Psoas muscle (tissue), 8 donors: Measurements from ENCODE around the gene GET4. TPM values are rescaled to one million over a fixed set of nuclear protein-coding genes. Genes with fewer than 3 reads are reported as not detected.

ENCODE experiments used
- ATAC-seq, 4 donors: fragments of 200-7000 bp; cut with Tn5 transposase; one replicate each; pipeline ENCODE4 v1.9.1; 2020; ENCODE audit warnings: moderate library complexity in 3 of 4, mild to moderate bottlenecking in 2 of 4
- DNase-seq, 2 donors: peaks; one replicate each; pipeline ENCODE4 v3.0.0-alpha.2; 2020
- H3K27ac ChIP-seq: fragments of 200-600 bp; one replicate; pipeline ENCODE4 v1.8.0; 2022
- H3K27me3 ChIP-seq, 3 donors: fragments of 200-600 bp in 1 of 3; one replicate each; pipeline versions ENCODE4 v1.6.1 to v1.8.0; 2013 to 2022; ENCODE audit warnings: low read length in 2 of 3, mild to moderate bottlenecking in 2 of 3, moderate library complexity in 1 of 3; ENCODE audit not compliant: insufficient read depth in 3 of 3
- H3K36me3 ChIP-seq, 2 donors: fragments of 200-600 bp in 1 of 2; one replicate each; pipeline versions ENCODE4 v1.6.1 to v1.8.0; 2013 to 2022; ENCODE audit warnings: low read depth in 1 of 2, mild to moderate bottlenecking in 1 of 2, moderate library complexity in 1 of 2; ENCODE audit not compliant: insufficient read depth in 1 of 2
- H3K4me1 ChIP-seq: fragments of 200-600 bp; one replicate; pipeline ENCODE4 v1.8.0; 2022
- H3K4me3 ChIP-seq: fragments of 200-600 bp; one replicate; pipeline ENCODE4 v1.8.0; 2022; ENCODE audit warnings: mild to moderate bottlenecking
- H3K9me3 ChIP-seq: fragments of 200-600 bp; one replicate; pipeline ENCODE4 v1.8.0; 2022
- CTCF ChIP-seq: fragments of 200-600 bp; IDR thresholded peaks from one replicate; pipeline ENCODE4 v1.8.0; 2022; ENCODE audit warnings: antibody characterized with exemption
- WGBS, 3 donors: extraction: QIAGEN DNeasy Blood & Tissue Kit; methylation state at CpG; one replicate each; pipeline versions ENCODE4 v1.1.6 to v1.1.7; 2013; 5-methylcytosine and 5-hydroxymethylcytosine counted together
- intact Hi-C, 2 donors: fragments of 100-400 bp; cut with DNase I; formaldehyde crosslinking; loops; one replicate each; pipeline versions ENCODE4 v1.11.0 to v1.14.2; 2022
- polyA plus RNA-seq, 3 donors: library from polyadenylated mRNA; stranded (reverse); fragments of 200-250 nt; gene quantifications; one replicate each; pipeline ENCODE4 v1.2.3, GENCODE V29; 2013
- total RNA-seq, 4 donors: library from RNA; stranded (reverse); fragmentation: NEBNext Ultra II Directional in 2 of 4; extraction: Animal tissue kit (Norgen Biotek cat#: 25700) in 2 of 4; gene quantifications; one replicate each; pipeline versions ENCODE4 v1.2.1 to v1.2.4, GENCODE V29; 2021 to 2023
- donor health status: healthy with polysubstance abuse.
- donor health status: DM: no; HTN: no; CAD: no; lungs with moderate emphysema.
- donor health status: Bipolar disorder and iron deficiency.
- donor health status: healthy.
- donor health status: DM: yes; HTN: yes; CAD: no.
- donor health status: DM: no; HTN: no; CAD: no.
- donor health status: DM: no; HTN: no; CAD: no.
- donor health status: DM: yes; HTN: yes; CAD: no.

Gene GET4
- total and polyA plus RNA-seq, 7 donors, result 27.3 to 51.1 (median 36.8) TPM

- DNase-seq (no peak), ATAC-seq (no peak)
- H3K4me1 ChIP-seq, result peaks cover 83% of the 10 kb centered on the region
- H3K27ac ChIP-seq, result peak overlapping the region; percentile 96
- WGBS, 3 donors, result 90 to 96% (median 91%) methylated on average over 12 of the region's 12 CpGs
- intact Hi-C loops, result loop anchor here (5.0 kb wide), 2 partner anchors 37 to 48 kb away; no protein-coding TSS in a partner anchor
- no peak overlapping the region for H3K4me3 ChIP-seq
- no peaks in the 10 kb centered on the region for H3K9me3 ChIP-seq
- H3K36me3 ChIP-seq, result peaks cover 0 to 26% of the 10 kb centered on the region in 2 donors
- H3K27me3 ChIP-seq, result no peaks in the 10 kb centered on the region
- no peak for TF ChIP-seq CTCF
Measured at GRCh38 chr7:835021-835420, 41.3 kb upstream of the GET4 start.

GRCh38 chr7:835485-836401 lies 40.6 kb upstream of the GET4 start:
- ATAC-seq, result peak; percentile 18 to 70 (median 52)
- peak overlapping the region; percentile 11 for H3K4me3 ChIP-seq
- no peak for TF ChIP-seq CTCF
- DNase-seq, result no peak
- H3K9me3 ChIP-seq, result no peaks in the 10 kb centered on the region
- H3K36me3 ChIP-seq, result peaks cover 0 to 34% of the 10 kb centered on the region in 2 donors
- WGBS, 3 donors, result 59 to 74% (median 63%) methylated on average over 27 of the region's 27 CpGs
- H3K27ac ChIP-seq, result peak overlapping the region; percentile 96
- intact Hi-C loops, result loop anchor here (5.0 kb wide), 2 partner anchors 37 to 48 kb away; no protein-coding TSS in a partner anchor
- H3K27me3 ChIP-seq, result no peaks in the 10 kb centered on the region
- H3K4me1 ChIP-seq, result peaks cover 75% of the 10 kb centered on the region

- Histone ChIP-seq H3K4me1 (peaks cover 69% of the 10 kb centered on the region), H3K4me3 (peak overlapping the region; percentile 11), H3K36me3 (peaks cover 0 to 38% of the 10 kb centered on the region in 2 donors), H3K9me3 (no peaks in the 10 kb centered on the region), H3K27me3 (no peaks in the 10 kb centered on the region), H3K27ac (peak overlapping the region; percentile 96)
- peak; percentile 37 to 63 (median 53) for ATAC-seq
- WGBS, 3 donors, result 37 to 59% (median 38%) methylated on average over 5 of the region's 5 CpGs
- DNase-seq, result no peak
- TF ChIP-seq CTCF, result peak; percentile 52
- intact Hi-C loops, result loop anchor here (5.0 kb wide), 2 partner anchors 36 to 49 kb away; no protein-coding TSS in a partner anchor
Measured at GRCh38 chr7:836429-836828, 39.9 kb upstream of the GET4 start.

- Histone ChIP-seq H3K9me3 (no peaks in the 10 kb centered on the region), H3K27ac (peak overlapping the region; percentile 96), H3K36me3 (peaks cover 0 to 44% of the 10 kb centered on the region in 2 donors), H3K4me1 (peaks cover 64% of the 10 kb centered on the region), H3K4me3 (no peak overlapping the region), H3K27me3 (no peaks in the 10 kb centered on the region)
- intact Hi-C loops, result loop anchor here (5.0 kb wide), 2 partner anchors 35 to 50 kb away; no protein-coding TSS in a partner anchor
- no peak for DNase-seq
- TF ChIP-seq CTCF, result no peak
- ATAC-seq, result peak; percentile 9 to 37 (median 24)
- 84 to 93% (median 85%) methylated on average over 19 of the region's 19 CpGs for WGBS, 3 donors
Measured at GRCh38 chr7:837001-837400, 39.4 kb upstream of the GET4 start.
